WERI-Rb-1 (cell line): ENCODE data around the gene RARRES2.

Source experiments
- DNase-seq: peaks from one replicate; pipeline ENCODE4 v3.0.0-alpha.2; 2020
- H3K27ac ChIP-seq: fragments of 250-450 bp; sonication (Bioruptor Pico); 2 replicates; pipeline ENCODE4 v1.5.1; 2020; ENCODE audit warnings: mild to moderate bottlenecking, moderate library complexity
- H3K27me3 ChIP-seq: fragments of 250-450 bp; sonication (Bioruptor Pico); 2 replicates; pipeline ENCODE4 v1.5.1; 2021; ENCODE audit warnings: mild to moderate bottlenecking, low read depth, moderate library complexity; ENCODE audit not compliant: insufficient read depth, severe bottlenecking
- H3K36me3 ChIP-seq: fragments of 250-450 bp; sonication (Bioruptor Pico); 2 replicates; pipeline ENCODE4 v1.5.1; 2020; ENCODE audit warnings: mild to moderate bottlenecking, moderate library complexity
- H3K4me3 ChIP-seq: 2 replicates; pipeline ENCODE4 v1.5.1; 2011; ENCODE audit warnings: low read depth, mild to moderate bottlenecking, control low read depth, low read length
- H3K9me3 ChIP-seq: fragments of 250-450 bp; sonication (Bioruptor Pico); 2 replicates; pipeline ENCODE4 v1.5.1; 2021; ENCODE audit warnings: mild to moderate bottlenecking, moderate library complexity; ENCODE audit not compliant: severe bottlenecking
- TF ChIP-seq, protein P1 (sequence below): IDR thresholded peaks from 2 replicates; pipeline ENCODE4 v1.5.1; 2011; ENCODE audit warnings: low read depth, mild to moderate bottlenecking, control low read depth, inconsistent platforms, low read length

The RARRES2 gene

DNA sequence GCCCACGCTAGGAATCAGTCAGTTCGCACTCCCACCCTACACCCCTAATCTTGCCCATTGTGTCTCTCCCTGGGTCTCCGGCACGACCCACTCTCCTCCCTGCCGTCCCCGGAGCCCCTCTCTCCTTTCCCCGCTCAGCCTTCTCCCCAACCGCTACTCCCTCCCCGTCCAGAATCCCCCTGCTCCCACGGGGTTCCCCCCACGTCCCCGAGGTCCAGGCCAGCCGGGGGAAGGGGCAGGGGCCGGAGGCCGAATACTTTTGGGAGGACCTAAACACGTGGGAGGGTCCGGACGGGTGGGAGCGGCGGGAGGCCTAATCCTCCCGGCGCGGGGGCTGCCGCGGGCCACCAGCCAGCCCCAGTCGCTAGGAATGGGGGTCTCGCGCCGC is 560 bp downstream of the RARRES2 start:
- Histone ChIP-seq H3K36me3 (peaks cover 16% of the 10 kb centered on the region), H3K9me3 (no peaks in the 10 kb centered on the region), H3K27me3 (no peaks in the 10 kb centered on the region), H3K4me3 (no peak overlapping the region), H3K27ac (no peak overlapping the region)
- TF ChIP-seq, protein P1, sequence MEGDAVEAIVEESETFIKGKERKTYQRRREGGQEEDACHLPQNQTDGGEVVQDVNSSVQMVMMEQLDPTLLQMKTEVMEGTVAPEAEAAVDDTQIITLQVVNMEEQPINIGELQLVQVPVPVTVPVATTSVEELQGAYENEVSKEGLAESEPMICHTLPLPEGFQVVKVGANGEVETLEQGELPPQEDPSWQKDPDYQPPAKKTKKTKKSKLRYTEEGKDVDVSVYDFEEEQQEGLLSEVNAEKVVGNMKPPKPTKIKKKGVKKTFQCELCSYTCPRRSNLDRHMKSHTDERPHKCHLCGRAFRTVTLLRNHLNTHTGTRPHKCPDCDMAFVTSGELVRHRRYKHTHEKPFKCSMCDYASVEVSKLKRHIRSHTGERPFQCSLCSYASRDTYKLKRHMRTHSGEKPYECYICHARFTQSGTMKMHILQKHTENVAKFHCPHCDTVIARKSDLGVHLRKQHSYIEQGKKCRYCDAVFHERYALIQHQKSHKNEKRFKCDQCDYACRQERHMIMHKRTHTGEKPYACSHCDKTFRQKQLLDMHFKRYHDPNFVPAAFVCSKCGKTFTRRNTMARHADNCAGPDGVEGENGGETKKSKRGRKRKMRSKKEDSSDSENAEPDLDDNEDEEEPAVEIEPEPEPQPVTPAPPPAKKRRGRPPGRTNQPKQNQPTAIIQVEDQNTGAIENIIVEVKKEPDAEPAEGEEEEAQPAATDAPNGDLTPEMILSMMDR: no peak
- no peak for DNase-seq

DNA sequence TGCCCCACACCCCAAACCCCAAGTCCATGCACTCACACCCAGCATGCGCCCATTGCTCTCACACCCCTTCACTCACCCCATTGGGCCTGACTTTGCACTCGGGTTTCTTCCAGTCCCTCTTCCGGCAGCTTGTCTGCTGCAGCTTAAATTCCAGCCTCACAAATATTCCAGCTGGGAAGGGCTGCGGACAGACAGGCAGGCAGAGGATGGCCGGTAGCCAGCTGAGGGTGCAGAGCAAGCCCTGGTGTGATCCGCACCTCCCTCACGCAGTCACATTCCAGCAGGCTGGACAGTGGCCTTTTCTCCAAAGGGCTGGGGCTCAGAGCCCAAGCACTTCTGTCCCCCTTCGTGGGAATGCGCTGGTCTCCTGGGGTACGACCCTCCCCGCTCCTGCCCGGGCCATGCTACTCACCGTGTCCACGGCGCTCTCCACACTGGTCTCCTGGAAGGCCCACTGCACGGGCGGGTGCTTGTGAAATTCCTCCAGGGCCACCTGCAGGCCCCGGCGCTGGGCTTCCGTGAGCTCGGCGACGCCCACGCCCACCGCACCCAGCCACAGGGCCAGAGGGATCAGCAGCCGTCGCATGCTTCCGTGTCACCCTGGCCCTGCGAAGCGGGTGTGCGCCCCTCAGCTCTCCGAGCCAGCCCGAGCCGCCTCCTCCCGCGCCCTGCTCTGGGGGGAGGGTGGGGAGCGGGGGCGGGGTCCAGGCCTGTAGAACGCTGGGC is 1.2 kb downstream of the RARRES2 start:
- Histone ChIP-seq H3K27me3 (no peaks in the 10 kb centered on the region), H3K27ac (no peak overlapping the region), H3K36me3 (peaks cover 16% of the 10 kb centered on the region), H3K4me3 (no peak overlapping the region), H3K9me3 (no peaks in the 10 kb centered on the region)
- no peak for DNase-seq
- TF ChIP-seq, protein P1: no peak

DNA sequence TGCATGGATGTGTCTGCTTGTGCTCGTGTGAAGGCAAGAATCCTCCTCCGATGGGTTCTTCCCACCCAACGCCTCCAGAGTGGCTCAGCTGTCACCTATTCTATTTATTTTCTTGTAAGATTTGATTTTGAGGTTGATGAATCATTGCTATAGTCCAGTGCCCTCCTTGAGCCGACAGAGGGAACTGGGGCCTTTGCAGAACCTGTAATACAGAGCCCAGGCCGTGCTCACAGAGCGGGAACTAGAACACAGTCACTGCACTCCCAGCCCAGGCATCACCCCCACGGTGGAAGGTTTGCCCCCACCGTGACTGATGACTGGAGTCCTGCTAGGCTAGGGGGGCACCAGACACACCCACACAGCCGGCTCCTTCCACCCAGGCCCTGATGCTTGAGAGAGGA is 2.0 kb downstream of the RARRES2 start:
- no peaks in the 10 kb centered on the region for H3K9me3 ChIP-seq
- no peaks in the 10 kb centered on the region for H3K27me3 ChIP-seq
- H3K36me3 ChIP-seq: peaks cover 16% of the 10 kb centered on the region
- no peak overlapping the region for H3K27ac ChIP-seq
- TF ChIP-seq, protein P1: no peak
- no peak for DNase-seq
- no peak overlapping the region for H3K4me3 ChIP-seq

DNA sequence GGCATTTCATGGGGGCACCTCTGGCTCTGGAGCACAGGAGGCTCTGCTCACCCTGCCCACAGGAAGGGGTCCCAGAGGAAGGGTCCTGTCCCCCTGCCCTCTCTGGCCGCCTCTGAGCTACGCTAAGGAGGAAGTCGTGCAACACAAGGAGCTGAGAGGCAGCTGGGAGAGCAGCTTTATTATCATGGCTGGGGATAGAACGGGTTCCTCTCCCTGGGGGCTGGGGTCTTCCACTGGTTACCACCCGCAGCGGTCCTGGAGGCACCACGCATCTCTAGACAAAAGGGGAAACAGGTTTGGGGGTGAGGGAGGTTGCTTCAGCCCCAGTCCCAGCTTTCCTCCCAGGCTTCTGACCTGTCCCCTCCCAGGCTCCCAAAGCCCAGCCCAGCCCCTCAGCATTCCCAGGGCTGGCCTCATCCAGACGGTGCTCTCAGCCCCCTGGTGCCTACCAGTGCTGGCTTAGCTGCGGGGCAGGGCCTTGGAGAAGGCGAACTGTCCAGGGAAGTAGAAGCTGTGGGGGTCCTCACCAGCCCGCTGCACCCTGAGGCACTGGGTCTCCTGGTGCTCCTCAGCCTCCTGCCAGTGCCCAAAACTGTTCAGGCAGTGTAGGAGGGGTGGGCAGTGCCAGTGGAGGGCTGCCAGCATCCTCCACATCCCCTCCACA is 3.1 kb downstream of the RARRES2 start:
- no peak overlapping the region for H3K4me3 ChIP-seq
- TF ChIP-seq, protein P1: no peak
- peaks cover 16% of the 10 kb centered on the region for H3K36me3 ChIP-seq
- no peaks in the 10 kb centered on the region for H3K27me3 ChIP-seq
- no peak for DNase-seq
- H3K27ac ChIP-seq: no peak overlapping the region
- H3K9me3 ChIP-seq: no peaks in the 10 kb centered on the region

DNA sequence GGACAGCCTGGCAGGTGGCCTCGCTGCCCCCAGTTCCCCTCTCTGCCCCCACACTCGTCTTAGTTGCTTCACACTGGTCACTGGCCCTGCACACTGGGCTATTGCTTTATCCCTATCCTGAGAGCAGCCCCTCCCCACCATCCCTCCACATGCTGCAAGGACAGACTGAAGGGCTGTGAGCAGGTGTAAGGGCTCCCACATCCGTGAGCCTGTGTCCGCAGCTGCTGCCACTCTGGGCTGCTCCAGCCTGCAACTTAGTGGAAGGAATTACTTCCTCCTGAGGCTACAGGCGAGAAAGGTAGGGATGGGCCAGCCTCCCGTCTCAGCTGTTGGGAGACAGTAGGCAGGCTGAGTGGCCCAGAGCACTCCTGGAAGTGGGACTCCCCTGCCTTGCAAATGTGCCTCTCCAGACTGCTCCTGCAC is 3.8 kb downstream of the RARRES2 start:
- TF ChIP-seq, protein P1: no peak
- Histone ChIP-seq H3K9me3 (no peaks in the 10 kb centered on the region), H3K4me3 (no peak overlapping the region), H3K27ac (no peak overlapping the region), H3K36me3 (peaks cover 16% of the 10 kb centered on the region), H3K27me3 (no peaks in the 10 kb centered on the region)
- no peak for DNase-seq
